Activated CD8-positive, alpha-beta T cell treated with anti-CD3 and anti-CD28 coated beads for 36 hours (primary cell): ENCODE results near the gene STK10. TPM values are rescaled to one million over a fixed set of nuclear protein-coding genes. Genes with fewer than 3 reads are reported as not detected.

Experiments
- ATAC-seq: fragments of 200-7000 bp; cut with Tn5 transposase; one replicate; pipeline ENCODE4 v1.10.0; 2021; ENCODE audit warnings: mild to moderate bottlenecking, moderate library complexity
- CTCF ChIA-PET: fragments of 350-600 bp; sonication (Branson Sonifier 250); formaldehyde crosslinking; loops from one replicate; lab custom pipeline; 2021; ENCODE audit warnings: antibody characterized with exemption; lab: Charles Lee
- POLR2A ChIA-PET: fragments of 350-600 bp; sonication (Branson Sonifier 250); formaldehyde crosslinking; loops from one replicate; lab custom pipeline; 2021; ENCODE audit warnings: antibody characterized with exemption; lab: Charles Lee
- DNase-seq: peaks from one replicate; pipeline ENCODE4 v3.0.0-alpha.2; 2020
- H3K27ac Mint-ChIP-seq: one replicate; pipeline ENCODE4 v1.8.0; 2021; ENCODE audit warnings: mild to moderate bottlenecking, mixed read lengths
- H3K27me3 Mint-ChIP-seq: one replicate; pipeline ENCODE4 v1.8.0; 2021; ENCODE audit warnings: mixed read lengths
- H3K36me3 Mint-ChIP-seq: one replicate; pipeline ENCODE4 v1.8.0; 2021; ENCODE audit warnings: low read depth, mixed read lengths
- H3K4me1 Mint-ChIP-seq: one replicate; pipeline ENCODE4 v1.8.0; 2021; ENCODE audit warnings: low read depth, mixed read lengths
- H3K4me3 Mint-ChIP-seq: one replicate; pipeline ENCODE4 v1.8.0; 2021; ENCODE audit warnings: mild to moderate bottlenecking, moderate library complexity, mixed read lengths
- H3K9me3 Mint-ChIP-seq: one replicate; pipeline ENCODE4 v1.8.0; 2021; ENCODE audit warnings: mixed read lengths
- intact Hi-C: fragments of 100-400 bp; cut with micrococcal nuclease; formaldehyde crosslinking; loops from one replicate; pipeline ENCODE4 v1.10.0; 2022
- total RNA-seq, 2 experiments: library from RNA; stranded (reverse); gene quantifications; one replicate each; pipeline ENCODE4 v1.2.3, GENCODE V29; 2021
- TF ChIP-seq, protein P1 (sequence below): fragments of 200-600 bp; IDR thresholded peaks from one replicate; pipeline ENCODE4 v1.8.0; 2022; ENCODE audit warnings: antibody characterized with exemption, mild to moderate bottlenecking

The STK10 gene
- total RNA-seq, 2 experiments from 2014 or later, result 142 to 143 TPM

DNA sequence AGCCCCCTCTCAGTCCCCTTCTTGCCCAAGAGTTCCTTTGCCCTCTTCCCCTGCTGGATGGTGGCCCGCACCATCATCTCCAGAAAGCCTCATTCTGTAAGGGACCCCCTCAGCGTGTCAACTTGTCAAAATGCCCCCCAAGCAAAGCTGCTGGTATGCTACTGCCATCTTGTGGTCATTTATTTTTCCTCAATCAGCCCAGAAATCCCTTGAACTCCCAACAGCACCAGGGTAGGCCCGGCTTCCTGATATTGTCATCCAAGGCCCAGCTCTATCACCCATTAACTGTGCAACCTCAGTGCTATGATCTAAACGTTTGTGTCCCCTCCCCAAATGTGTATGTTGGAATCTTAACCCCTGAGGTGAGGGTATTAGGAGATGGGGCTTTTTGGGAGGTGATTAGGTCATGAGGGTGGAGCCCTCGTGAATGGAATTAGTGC lies 128.3 kb downstream of the STK10 start:
- DNase-seq (no peak), ATAC-seq (peak; percentile 53)
- TF ChIP-seq, protein P1, sequence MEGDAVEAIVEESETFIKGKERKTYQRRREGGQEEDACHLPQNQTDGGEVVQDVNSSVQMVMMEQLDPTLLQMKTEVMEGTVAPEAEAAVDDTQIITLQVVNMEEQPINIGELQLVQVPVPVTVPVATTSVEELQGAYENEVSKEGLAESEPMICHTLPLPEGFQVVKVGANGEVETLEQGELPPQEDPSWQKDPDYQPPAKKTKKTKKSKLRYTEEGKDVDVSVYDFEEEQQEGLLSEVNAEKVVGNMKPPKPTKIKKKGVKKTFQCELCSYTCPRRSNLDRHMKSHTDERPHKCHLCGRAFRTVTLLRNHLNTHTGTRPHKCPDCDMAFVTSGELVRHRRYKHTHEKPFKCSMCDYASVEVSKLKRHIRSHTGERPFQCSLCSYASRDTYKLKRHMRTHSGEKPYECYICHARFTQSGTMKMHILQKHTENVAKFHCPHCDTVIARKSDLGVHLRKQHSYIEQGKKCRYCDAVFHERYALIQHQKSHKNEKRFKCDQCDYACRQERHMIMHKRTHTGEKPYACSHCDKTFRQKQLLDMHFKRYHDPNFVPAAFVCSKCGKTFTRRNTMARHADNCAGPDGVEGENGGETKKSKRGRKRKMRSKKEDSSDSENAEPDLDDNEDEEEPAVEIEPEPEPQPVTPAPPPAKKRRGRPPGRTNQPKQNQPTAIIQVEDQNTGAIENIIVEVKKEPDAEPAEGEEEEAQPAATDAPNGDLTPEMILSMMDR, result peak; percentile 60
- POLR2A ChIA-PET, result interaction anchor here (0.6 kb wide), 2 partner anchors 33 to 74 kb away, joined by 3 read pairs; no protein-coding TSS in a partner anchor
- no peak overlapping the region for H3K27ac Mint-ChIP-seq
- H3K4me3 Mint-ChIP-seq, result no peak overlapping the region
- intact Hi-C loops, result no loop called here
- peaks cover 9% of the 10 kb centered on the region for H3K4me1 Mint-ChIP-seq
- H3K36me3 Mint-ChIP-seq, result peaks cover 56% of the 10 kb centered on the region
- H3K27me3 Mint-ChIP-seq, result no peaks in the 10 kb centered on the region
- CTCF ChIA-PET, result interaction anchor here (0.6 to 5.3 kb wide), 29 partner anchors 8 to 496 kb away, joined by 3 to 42 read pairs (median 4); partner anchors contain the start of genes FBXW11 and STK10
- H3K9me3 Mint-ChIP-seq, result no peaks in the 10 kb centered on the region

GRCh38 chr5:172058088-172058487 lies 129.9 kb downstream of the STK10 start:
- H3K27ac Mint-ChIP-seq, result no peak overlapping the region
- H3K4me3 Mint-ChIP-seq, result no peak overlapping the region
- ATAC-seq (no peak), DNase-seq (no peak)
- peaks cover 2% of the 10 kb centered on the region for H3K4me1 Mint-ChIP-seq
- ChIA-PET POLR2A (interaction anchor here (1.0 kb wide), 1 partner anchor 130 kb away, joined by 3 read pairs; the partner anchor contains the start of gene STK10), CTCF (interaction anchor here (0.9 to 5.3 kb wide), 7 partner anchors 17 to 236 kb away, joined by 3 to 42 read pairs (median 4); no protein-coding TSS in a partner anchor)
- TF ChIP-seq, protein P1, result no peak
- intact Hi-C loops, result no loop called here
- H3K36me3 Mint-ChIP-seq, result peaks cover 43% of the 10 kb centered on the region
- no peaks in the 10 kb centered on the region for H3K27me3 Mint-ChIP-seq
- H3K9me3 Mint-ChIP-seq, result no peaks in the 10 kb centered on the region

GRCh38 chr5:172055996-172056395 lies 132.0 kb downstream of the STK10 start:
- peaks cover 35% of the 10 kb centered on the region for H3K36me3 Mint-ChIP-seq
- intact Hi-C loops, result no loop called here
- TF ChIP-seq, protein P1, result no peak
- CTCF ChIA-PET, result interaction anchor here (0.7 to 5.3 kb wide), 4 partner anchors 9 to 144 kb away, joined by 3 to 42 read pairs (median 4); no protein-coding TSS in a partner anchor
- H3K4me3 Mint-ChIP-seq, result no peak overlapping the region
- ATAC-seq, result no peak
- H3K27ac Mint-ChIP-seq, result peak overlapping the region; percentile 1
- DNase-seq, result no peak
- POLR2A ChIA-PET, result interaction anchor here (0.9 kb wide), 1 partner anchor 49 kb away, joined by 3 read pairs; no protein-coding TSS in a partner anchor
- H3K9me3 Mint-ChIP-seq, result no peaks in the 10 kb centered on the region
- no peaks in the 10 kb centered on the region for H3K27me3 Mint-ChIP-seq
- H3K4me1 Mint-ChIP-seq, result no peaks in the 10 kb centered on the region

GRCh38 chr5:172055421-172055820 lies 132.6 kb downstream of the STK10 start:
- Mint-ChIP-seq H3K36me3 (peaks cover 34% of the 10 kb centered on the region), H3K9me3 (no peaks in the 10 kb centered on the region), H3K27ac (no peak overlapping the region), H3K4me3 (no peak overlapping the region), H3K4me1 (no peaks in the 10 kb centered on the region), H3K27me3 (no peaks in the 10 kb centered on the region)
- DNase-seq (no peak), ATAC-seq (no peak)
- CTCF ChIA-PET, result interaction anchor here (0.7 to 5.3 kb wide), 3 partner anchors 9 to 144 kb away, joined by 3 to 42 read pairs (median 3); no protein-coding TSS in a partner anchor
- POLR2A ChIA-PET, result interaction anchor here (0.5 to 0.9 kb wide), 2 partner anchors 16 to 48 kb away, joined by 3 read pairs; no protein-coding TSS in a partner anchor
- TF ChIP-seq, protein P1, result no peak
- intact Hi-C loops, result no loop called here

GRCh38 chr5:172054611-172055153 lies 133.3 kb downstream of the STK10 start:
- Mint-ChIP-seq H3K36me3 (peaks cover 31% of the 10 kb centered on the region), H3K27me3 (no peaks in the 10 kb centered on the region), H3K4me3 (no peak overlapping the region), H3K4me1 (peaks cover 2% of the 10 kb centered on the region), H3K9me3 (no peaks in the 10 kb centered on the region), H3K27ac (no peak overlapping the region)
- no peak for DNase-seq
- TF ChIP-seq, protein P1, result no peak
- intact Hi-C loops, result no loop called here
- ChIA-PET POLR2A (interaction anchor here (0.6 to 1.5 kb wide), 2 partner anchors 10 kb away, joined by 3 to 6 read pairs; no protein-coding TSS in a partner anchor), CTCF (interaction anchor here (1.3 to 1.4 kb wide), 2 partner anchors 19 to 239 kb away, joined by 3 read pairs; no protein-coding TSS in a partner anchor)
- no peak for ATAC-seq
